Caco-2 (cell line): ENCODE measurements around the gene CALR. TPM values are rescaled to one million over a fixed set of nuclear protein-coding genes. Genes with fewer than 3 reads are reported as not detected.
A peak's percentile ranks its signal among the peaks of the same experiment; 100 is the strongest.

Source experiments
- BruUV-seq: library from RNA; stranded (reverse); fragments of 400-500 nt; replicated peaks from 2 replicates; lab custom pipeline; 2021; lab: Mats Ljungman, UMichigan
- CTCF ChIA-PET: fragments of 300-600 bp; sonication (Branson Sonifier 250); formaldehyde crosslinking; loops from one replicate; lab custom pipeline; 2022; ENCODE audit warnings: antibody characterized with exemption; lab: Charles Lee
- POLR2A ChIA-PET: fragments of 300-600 bp; sonication (Branson Sonifier 250); formaldehyde crosslinking; loops from one replicate; lab custom pipeline; 2022; ENCODE audit warnings: antibody characterized with exemption; lab: Charles Lee
- DNase-seq, 2 experiments: peaks; one replicate each; pipeline versions ENCODE4 v3.0.0 to v3.0.0-alpha.2; 2020 to 2022
- H3K27me3 ChIP-seq: replicated peaks from 2 replicates; pipeline ENCODE4 v1.6.0; 2011; ENCODE audit warnings: low read length; ENCODE audit not compliant: control insufficient read depth, insufficient read depth
- H3K36me3 ChIP-seq: 2 replicates; pipeline ENCODE4 v1.5.1; 2011; ENCODE audit warnings: low read length; ENCODE audit not compliant: control insufficient read depth, insufficient read depth
- H3K4me1 ChIP-seq: fragments of 250-450 bp; sonication (Bioruptor Pico); 2 replicates; pipeline ENCODE4 v1.5.1; 2020; ENCODE audit warnings: mild to moderate bottlenecking
- H3K4me3 ChIP-seq: 2 replicates; pipeline ENCODE4 v1.5.1; 2011; ENCODE audit warnings: low read depth, mild to moderate bottlenecking, control low read depth, low read length
- H3K9me3 ChIP-seq: fragments of 250-450 bp; sonication (Bioruptor Pico); 2 replicates; pipeline ENCODE4 v1.5.1; 2020; ENCODE audit warnings: mild to moderate bottlenecking, moderate library complexity
- H3K27ac Mint-ChIP-seq: one replicate; pipeline ENCODE4 v1.8.0; 2022; ENCODE audit warnings: mixed read lengths; ENCODE audit not compliant: unreplicated experiment
- H3K27me3 Mint-ChIP-seq: one replicate; pipeline ENCODE4 v1.8.0; 2022; ENCODE audit warnings: mixed read lengths; ENCODE audit not compliant: insufficient read depth, unreplicated experiment
- H3K36me3 Mint-ChIP-seq: one replicate; pipeline ENCODE4 v1.8.0; 2022; ENCODE audit warnings: mild to moderate bottlenecking, mixed read lengths; ENCODE audit not compliant: insufficient read depth, unreplicated experiment
- H3K4me1 Mint-ChIP-seq: one replicate; pipeline ENCODE4 v1.8.0; 2022; ENCODE audit warnings: low read depth, mixed read lengths; ENCODE audit not compliant: unreplicated experiment
- H3K4me3 Mint-ChIP-seq: one replicate; pipeline ENCODE4 v1.8.0; 2022; ENCODE audit warnings: mild to moderate bottlenecking, moderate library complexity, mixed read lengths; ENCODE audit not compliant: unreplicated experiment
- H3K9me3 Mint-ChIP-seq: one replicate; pipeline ENCODE4 v1.8.0; 2022; ENCODE audit warnings: mixed read lengths; ENCODE audit not compliant: unreplicated experiment
- CTCF ChIP-seq, 2 experiments: fragments of 200-600 bp in 1 of 2; IDR thresholded peaks; 1 replicate in 1 of 2; 2 replicates in 1 of 2; pipeline versions ENCODE4 v1.5.1 to v1.8.0; 2011 to 2022; ENCODE audit warnings: antibody characterized with exemption in 1 of 2, control low read depth in 1 of 2, inconsistent platforms in 1 of 2, low read depth in 1 of 2, low read length in 1 of 2, mild to moderate bottlenecking in 1 of 2, moderate library complexity in 1 of 2; ENCODE audit not compliant: insufficient read depth in 1 of 2, severe bottlenecking in 1 of 2, unreplicated experiment in 1 of 2
- intact Hi-C: fragments of 100-400 bp; cut with micrococcal nuclease; formaldehyde crosslinking; loops from one replicate; pipeline ENCODE4 v1.10.0; 2022; ENCODE audit not compliant: unreplicated experiment
- total RNA-seq: library from RNA; stranded (reverse); gene quantifications from 2 replicates; pipeline ENCODE4 v1.2.3, GENCODE V29; 2022

Gene CALR
- total RNA-seq, 1 experiment from 2014 or later: 707 TPM

- POLR2A ChIA-PET: no interaction called here
These were observed 13.6 kb upstream of the CALR start for GRCh38 chr19:12924621-12925310.

GRCh38 chr19:12930002-12930645 lies 8.3 kb upstream of the CALR start:
- Histone ChIP-seq H3K9me3 (no peaks in the 10 kb centered on the region), H3K27me3 (no peaks in the 10 kb centered on the region), H3K4me1 (0 out of 2 replicates have a peak, but pooled peaks cover 9% of the 10 kb centered on the region), H3K4me3 (no peak overlapping the region), H3K36me3 (peaks cover 5% of the 10 kb centered on the region)
- H3K9me3 Mint-ChIP-seq: no peaks in the 10 kb centered on the region
- BruUV-seq: no TSS peak
- H3K4me1 Mint-ChIP-seq: peaks cover 12% of the 10 kb centered on the region
- DNase-seq: no peak
- intact Hi-C loops: no loop called here
- no peak overlapping the region for H3K27ac Mint-ChIP-seq
- CTCF ChIA-PET: interaction anchor here (0.6 kb wide), 1 partner anchor 868 kb away, joined by 3 read pairs; no protein-coding TSS in a partner anchor
- H3K27me3 Mint-ChIP-seq: no peaks in the 10 kb centered on the region
- peaks cover 71% of the 10 kb centered on the region for H3K36me3 Mint-ChIP-seq
- no peak overlapping the region for H3K4me3 Mint-ChIP-seq
- TF ChIP-seq CTCF (IDR thresholded peaks at IDR 0.05; ENCODE audit: insufficient read depth in 1 of 2, low read depth in 1 of 2, low read length in 1 of 2, severe bottlenecking in 1 of 2, unreplicated experiment in 1 of 2): no peak
- POLR2A ChIA-PET: interaction anchor here (1.0 kb wide), 1 partner anchor 39 kb away, joined by 4 read pairs; the partner anchor contains the start of gene GCDH

More at GRCh38 chr19:12924621-12925310, 13.6 kb upstream of the CALR start:
- no peaks in the 10 kb centered on the region for H3K4me1 Mint-ChIP-seq
- no peaks in the 10 kb centered on the region for H3K9me3 Mint-ChIP-seq
- no peaks in the 10 kb centered on the region for H3K27me3 Mint-ChIP-seq
- no peak overlapping the region for H3K4me3 ChIP-seq
- CTCF ChIA-PET: no interaction called here
- H3K4me3 Mint-ChIP-seq: no peak overlapping the region
- DNase-seq: no peak
- TF ChIP-seq CTCF (IDR thresholded peaks at IDR 0.05; ENCODE audit: insufficient read depth in 1 of 2, low read depth in 1 of 2, low read length in 1 of 2, severe bottlenecking in 1 of 2, unreplicated experiment in 1 of 2): no peak
- intact Hi-C loops: no loop called here
- H3K4me1 ChIP-seq: no peaks in the 10 kb centered on the region
- no peak overlapping the region for H3K27ac Mint-ChIP-seq
- H3K36me3 Mint-ChIP-seq: peaks cover 85% of the 10 kb centered on the region
- no peaks in the 10 kb centered on the region for H3K27me3 ChIP-seq
- no peaks in the 10 kb centered on the region for H3K9me3 ChIP-seq
- peaks cover 4% of the 10 kb centered on the region for H3K36me3 ChIP-seq
- BruUV-seq: no TSS peak

- no peaks in the 10 kb centered on the region for H3K27me3 Mint-ChIP-seq
- Histone ChIP-seq H3K4me3 (peak overlapping the region; percentile 90), H3K27me3 (no peaks in the 10 kb centered on the region), H3K9me3 (no peaks in the 10 kb centered on the region), H3K4me1 (0 out of 2 replicates have a peak, but pooled peaks cover 13% of the 10 kb centered on the region), H3K36me3 (peaks cover 4% of the 10 kb centered on the region)
- no peaks in the 10 kb centered on the region for H3K9me3 Mint-ChIP-seq
- H3K27ac Mint-ChIP-seq: peak overlapping the region; percentile 91
- ChIA-PET CTCF (interaction anchor here (0.9 to 1.3 kb wide), 2 partner anchors 33 to 48 kb away, joined by 4 read pairs; no protein-coding TSS in a partner anchor), POLR2A (interaction anchor here (0.8 to 1.4 kb wide), 3 partner anchors 12 to 41 kb away, joined by 5 to 9 read pairs (median 5); partner anchors contain the start of gene GCDH)
- no peak for TF ChIP-seq CTCF (IDR thresholded peaks at IDR 0.05; ENCODE audit: insufficient read depth in 1 of 2, low read depth in 1 of 2, low read length in 1 of 2, severe bottlenecking in 1 of 2, unreplicated experiment in 1 of 2)
- peaks cover 48% of the 10 kb centered on the region for H3K36me3 Mint-ChIP-seq
- peaks cover 19% of the 10 kb centered on the region for H3K4me1 Mint-ChIP-seq
- BruUV-seq: no TSS peak
- intact Hi-C loops: no loop called here
- H3K4me3 Mint-ChIP-seq: peak overlapping the region; percentile 98
- no peak for DNase-seq
These were observed 5.8 kb upstream of the CALR start for GRCh38 chr19:12932392-12933286.
